GM23248 (cell line): ENCODE data around the gene ANAPC2.

Experiments used
- EZH2 ChIP-seq: fragments of 200-600 bp; sonication (generic); IDR thresholded peaks from 2 replicates; pipeline ENCODE4 v1.6.1; 2018; ENCODE audit warnings: antibody characterized with exemption, mild to moderate bottlenecking; ENCODE audit not compliant: insufficient read depth, poor library complexity, severe bottlenecking
- EZH2phosphoT487 ChIP-seq: fragments of 200-600 bp; sonication (generic); IDR thresholded peaks from 2 replicates; pipeline ENCODE4 v1.6.1; 2018; ENCODE audit warnings: antibody characterized with exemption, moderate library complexity, mild to moderate bottlenecking, low read depth; ENCODE audit not compliant: insufficient read depth

- no peak for TF ChIP-seq EZH2
- TF ChIP-seq EZH2phosphoT487, result no peak
These were observed 29.2 kb upstream of the ANAPC2 start for GRCh38 chr9:137217276-137218211.
